NCI-H2081 (cell line): ENCODE results near the gene USP36.
A peak's percentile ranks its signal among the peaks of the same experiment; 100 is the strongest.

Experiments
- DNase-seq, 2 experiments: peaks; one replicate each; lab custom pipeline; 2025; lab: John Stamatoyannopoulos, UW

USP36 gene

GRCh38 chr17:78838574-78839005, 2.0 kb downstream of the USP36 start:
- DNase-seq = peak; percentile 85 to 93

GRCh38 chr17:78836420-78837021, 4.1 kb downstream of the USP36 start:
- DNase-seq = no peak

- no peak for DNase-seq
These were observed 6.0 kb downstream of the USP36 start for GRCh38 chr17:78834571-78834970.

GRCh38 chr17:78832541-78832810, 8.1 kb downstream of the USP36 start:
- DNase-seq = no peak

- DNase-seq = peak in 1 of 2 experiments; percentile 51
These were observed 8.7 kb downstream of the USP36 start for GRCh38 chr17:78831688-78832540.

GRCh38 chr17:78829477-78829876, 11.1 kb downstream of the USP36 start:
- no peak for DNase-seq

- DNase-seq = no peak
These were observed 12.0 kb downstream of the USP36 start for GRCh38 chr17:78828470-78829185.

GRCh38 chr17:78826836-78827509, 13.6 kb downstream of the USP36 start:
- DNase-seq = no peak

- DNase-seq = no peak
These were observed 14.2 kb downstream of the USP36 start for GRCh38 chr17:78826421-78826820.

- no peak for DNase-seq
These were observed 14.9 kb downstream of the USP36 start for GRCh38 chr17:78825696-78826095.

GRCh38 chr17:78824240-78824639, 16.4 kb downstream of the USP36 start:
- no peak for DNase-seq

- no peak for DNase-seq
These were observed 17.1 kb downstream of the USP36 start for GRCh38 chr17:78823282-78824046.

- no peak for DNase-seq
These were observed 18.1 kb downstream of the USP36 start for GRCh38 chr17:78822552-78822951.

- no peak for DNase-seq
These were observed 18.7 kb downstream of the USP36 start for GRCh38 chr17:78821961-78822360.

- DNase-seq = no peak
These were observed 19.8 kb downstream of the USP36 start for GRCh38 chr17:78820841-78821240.

- DNase-seq = no peak
These were observed 20.5 kb downstream of the USP36 start for GRCh38 chr17:78819806-78820792.

- DNase-seq = no peak
These were observed 21.2 kb downstream of the USP36 start for GRCh38 chr17:78819402-78819801.

- no peak for DNase-seq
These were observed 21.7 kb downstream of the USP36 start for GRCh38 chr17:78818932-78819331.

- DNase-seq = no peak
These were observed 22.3 kb downstream of the USP36 start for GRCh38 chr17:78818152-78818846.

- no peak for DNase-seq
These were observed 23.5 kb downstream of the USP36 start for GRCh38 chr17:78817123-78817522.
